HG02938 (cell line): ENCODE measurements around the gene CNP.

ENCODE experiments used
- ATAC-seq: cut with Tn5 transposase; IDR thresholded peaks from one replicate; pipeline ENCODE4 v1.9.1; 2021; ENCODE audit warnings: mild to moderate bottlenecking, moderate library complexity; ENCODE audit not compliant: unreplicated experiment

Gene CNP

GRCh38 chr17:42026857-42027589, 60.4 kb downstream of the CNP start:
- no peak for ATAC-seq
